8988T (cell line): ENCODE measurements around the gene AIPL1.
"Not testable (repeated sequence)": the region's sequence is repeated elsewhere in the genome, so short reads cannot be mapped to it uniquely, and the experiment has no call there.

Experiments
- DNase-seq: peaks from one replicate; pipeline ENCODE4 v3.0.0; 2011

Gene AIPL1, protein sequence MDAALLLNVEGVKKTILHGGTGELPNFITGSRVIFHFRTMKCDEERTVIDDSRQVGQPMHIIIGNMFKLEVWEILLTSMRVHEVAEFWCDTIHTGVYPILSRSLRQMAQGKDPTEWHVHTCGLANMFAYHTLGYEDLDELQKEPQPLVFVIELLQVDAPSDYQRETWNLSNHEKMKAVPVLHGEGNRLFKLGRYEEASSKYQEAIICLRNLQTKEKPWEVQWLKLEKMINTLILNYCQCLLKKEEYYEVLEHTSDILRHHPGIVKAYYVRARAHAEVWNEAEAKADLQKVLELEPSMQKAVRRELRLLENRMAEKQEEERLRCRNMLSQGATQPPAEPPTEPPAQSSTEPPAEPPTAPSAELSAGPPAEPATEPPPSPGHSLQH

DNA sequence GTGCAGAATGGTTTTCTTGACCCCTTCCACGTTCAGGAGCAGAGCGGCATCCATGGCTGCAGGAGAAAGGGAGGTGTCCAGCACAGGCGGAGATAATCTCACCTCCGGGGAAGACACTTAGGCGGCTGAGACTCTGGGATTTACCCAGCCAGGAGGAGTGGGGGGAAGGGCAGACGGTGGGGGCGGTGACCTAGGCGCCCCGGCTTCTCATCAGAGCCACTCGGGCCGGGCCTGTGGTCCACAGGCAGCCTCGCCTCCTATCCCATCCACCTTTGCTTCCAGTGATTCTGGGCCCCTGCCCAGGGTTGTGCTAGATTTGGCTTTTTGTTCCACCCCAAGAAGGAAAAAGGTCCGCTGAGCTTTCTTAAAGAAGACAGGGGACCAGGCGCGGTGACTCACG, at the start of gene AIPL1:
TSS of gene AIPL1 (minus strand) at position 71 of the 400 bp plus-strand sequence. CDS start at position 54, 17 bp downstream.
- DNase-seq: no peak

DNA sequence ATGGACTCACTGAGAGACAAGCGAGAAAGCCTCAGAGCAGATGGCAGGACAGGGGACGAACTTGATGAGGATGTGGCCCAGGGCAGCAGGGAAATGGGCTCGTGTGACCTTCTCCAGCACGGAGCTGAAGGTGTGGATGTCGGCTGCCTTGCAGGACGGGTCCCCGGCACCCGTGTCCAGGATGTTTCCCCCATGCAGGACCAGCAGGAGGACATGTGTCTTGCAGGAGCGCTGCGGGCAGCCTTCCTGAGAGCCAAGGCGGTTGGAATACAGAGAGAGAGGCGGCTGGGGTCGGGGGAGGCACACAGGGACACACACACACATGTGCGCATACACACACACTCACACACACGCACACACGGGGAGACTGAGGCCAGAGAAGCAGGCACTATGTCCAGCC, 48.6 kb upstream of the AIPL1 start:
- no peak for DNase-seq

GRCh38 chr17:6482796-6483195, 47.9 kb upstream of the AIPL1 start:
- not testable (repeated sequence) for DNase-seq

DNA sequence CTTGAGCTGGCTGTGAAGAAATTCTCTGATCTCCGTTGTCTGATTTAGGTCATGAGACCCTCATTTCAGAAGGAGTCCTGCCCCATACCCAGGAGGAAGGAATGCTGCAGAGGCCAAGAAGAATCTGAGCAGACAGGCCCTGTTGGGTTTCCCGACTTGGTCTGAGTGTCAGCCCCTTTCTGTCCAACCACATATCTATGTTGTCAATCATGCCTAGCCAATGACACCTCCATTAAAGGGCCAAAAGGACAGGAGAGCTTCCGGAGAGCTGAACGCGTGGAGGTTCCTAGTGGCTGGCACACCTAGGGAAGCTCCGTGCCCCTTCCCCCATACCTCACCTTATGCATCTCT, 47.2 kb upstream of the AIPL1 start:
- DNase-seq: no peak

GRCh38 chr17:6480303-6480675, 45.4 kb upstream of the AIPL1 start:
- no peak for DNase-seq

DNA sequence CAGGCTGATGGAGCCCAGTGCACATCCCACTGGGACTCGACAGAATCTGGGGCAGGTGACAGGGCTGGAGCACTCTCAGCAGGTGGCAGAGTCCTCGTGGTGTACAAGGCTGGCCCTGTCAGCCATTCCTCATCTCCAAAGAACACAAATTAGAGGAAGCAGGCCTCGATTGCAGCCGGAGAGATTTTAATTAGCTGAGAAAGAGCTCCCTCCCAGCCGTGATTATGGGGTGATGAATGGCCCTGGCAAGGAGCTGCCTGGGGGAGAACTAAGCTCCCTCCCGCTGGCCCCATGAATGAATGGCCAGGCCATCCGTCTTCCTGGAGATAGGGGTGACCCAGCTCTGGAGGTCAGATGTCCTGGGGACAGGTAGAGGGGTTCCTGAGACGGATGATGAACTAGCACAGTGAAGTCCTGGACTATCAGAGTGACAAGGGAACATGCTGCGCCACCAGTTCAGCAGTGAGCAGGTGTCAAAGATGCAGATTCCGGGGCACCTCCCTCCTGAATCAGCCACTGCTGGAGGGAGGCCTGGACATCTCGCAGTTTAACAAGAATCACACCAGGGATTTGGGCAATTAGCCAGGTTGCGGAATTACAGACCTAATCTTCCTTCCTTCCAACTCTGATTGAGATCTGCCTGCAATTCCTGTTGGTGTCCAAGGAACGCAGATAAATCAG, 44.8 kb upstream of the AIPL1 start:
- DNase-seq: no peak

DNA sequence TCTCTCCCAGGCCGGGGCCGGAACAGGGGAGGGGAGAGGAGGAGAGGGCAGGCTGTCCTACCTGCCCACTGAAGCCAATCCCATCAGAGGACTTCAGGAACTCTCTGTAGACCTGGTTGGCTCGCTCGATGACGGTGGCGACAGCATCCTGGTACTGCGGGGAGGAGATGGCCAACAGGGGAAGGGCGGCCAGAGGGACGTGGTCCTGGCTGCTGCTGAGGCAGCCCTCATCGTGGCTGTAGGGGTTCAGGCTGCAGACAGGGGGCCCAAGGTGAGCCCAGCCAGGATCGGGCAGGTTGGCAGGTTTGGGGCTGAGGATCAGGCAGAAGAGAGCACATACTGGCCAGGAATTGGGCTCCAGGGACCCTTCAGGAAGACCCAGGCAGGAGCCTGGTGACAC, 43.6 kb upstream of the AIPL1 start:
- DNase-seq: no peak

DNA sequence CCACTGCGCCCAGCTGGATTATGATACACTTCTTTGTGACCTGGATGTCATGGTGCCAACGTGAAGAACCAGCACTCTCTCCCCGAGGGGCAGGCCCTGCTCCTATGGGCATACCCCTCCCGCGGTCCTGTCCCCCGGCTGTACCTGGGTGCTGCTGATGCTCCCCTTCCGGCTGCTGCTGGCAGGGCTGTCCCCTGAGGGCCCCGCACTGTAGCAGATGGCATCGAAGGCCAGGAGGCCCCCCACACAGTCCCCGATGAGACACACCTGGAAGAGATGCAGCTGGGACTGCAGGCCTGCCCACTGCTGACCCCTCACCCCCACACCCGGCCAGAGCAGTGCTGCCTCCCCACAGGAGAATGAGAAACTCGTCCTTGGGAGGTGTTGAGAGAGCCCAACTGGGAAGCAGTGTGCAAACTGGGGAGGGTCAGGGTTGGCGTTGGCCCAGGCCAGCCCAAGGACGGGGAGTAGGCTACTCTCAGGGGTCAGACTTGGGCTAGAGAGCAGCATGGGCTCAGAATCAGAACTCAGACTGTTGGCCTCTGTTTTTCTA, 43.0 kb upstream of the AIPL1 start:
- DNase-seq: no peak

GRCh38 chr17:6476810-6477179, 41.9 kb upstream of the AIPL1 start:
- no peak for DNase-seq

DNA sequence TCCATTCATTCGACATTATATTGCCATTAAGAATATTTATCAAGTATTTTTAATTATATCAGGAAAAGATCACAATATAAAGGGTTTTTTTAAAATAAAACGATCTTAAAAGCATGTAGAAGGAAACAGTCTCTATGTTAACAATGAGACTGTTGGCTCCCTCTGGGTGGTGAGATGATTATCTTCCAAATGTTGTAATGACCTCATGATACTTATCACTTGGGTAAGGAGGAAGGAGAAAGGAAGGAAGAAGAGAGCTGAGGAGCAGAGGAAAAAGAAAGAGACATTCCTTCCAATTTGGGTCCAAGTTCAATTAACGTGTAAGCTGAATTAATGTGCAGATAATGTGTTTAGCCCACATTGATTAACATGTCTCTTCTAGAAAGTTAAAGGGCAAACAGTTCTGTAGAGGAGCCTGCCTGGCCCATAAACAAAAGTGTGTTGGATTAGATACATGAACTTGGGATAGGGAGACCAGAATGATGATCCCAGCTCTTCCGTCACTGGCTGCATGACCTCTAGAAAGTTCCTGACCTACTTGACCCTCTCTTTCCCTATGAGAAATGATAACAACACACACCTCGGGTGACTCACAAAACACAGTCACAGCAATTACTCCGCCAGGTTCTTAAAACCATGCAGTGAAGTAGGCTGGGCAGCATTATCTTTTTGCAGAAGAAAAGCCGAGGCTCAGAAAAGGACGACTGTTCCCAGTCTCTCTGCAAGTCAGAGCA, 41.3 kb upstream of the AIPL1 start:
- DNase-seq: no peak

GRCh38 chr17:6475411-6475810, 40.5 kb upstream of the AIPL1 start:
- DNase-seq: no peak

GRCh38 chr17:6474906-6475305, 40.0 kb upstream of the AIPL1 start:
- no peak for DNase-seq

- no peak for DNase-seq
Observed at GRCh38 chr17:6474376-6474775, 39.5 kb upstream of the AIPL1 start.

DNA sequence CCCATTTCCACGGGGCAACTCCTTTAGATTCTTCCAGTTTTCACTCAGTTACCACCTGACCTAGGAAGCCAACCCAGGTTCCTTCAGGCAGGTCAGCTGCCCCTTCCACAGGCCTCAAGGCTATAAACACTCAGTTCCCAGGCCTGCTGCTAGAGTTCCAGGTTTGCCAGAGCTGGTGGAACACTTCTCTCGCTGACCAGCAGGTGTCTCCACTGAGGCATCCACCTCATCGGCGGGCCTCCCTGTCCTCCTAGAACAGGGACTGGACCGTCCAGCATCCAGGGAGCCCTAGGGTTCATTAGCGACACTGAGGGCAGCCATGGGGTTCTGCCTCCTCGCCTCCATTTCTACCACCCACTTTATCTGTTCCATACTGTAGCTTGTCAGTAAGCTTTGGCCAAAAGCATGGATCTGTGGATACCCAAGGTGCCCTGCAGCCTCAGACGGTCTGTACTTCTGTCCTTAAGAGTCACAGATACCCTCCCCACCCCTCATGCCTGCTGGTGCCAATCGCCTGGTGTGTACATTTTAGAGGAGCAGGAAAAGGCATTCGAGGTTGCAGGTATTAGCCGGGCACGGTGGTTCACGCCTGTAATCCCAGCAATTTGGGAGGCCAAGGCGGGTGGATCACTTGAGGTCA, 38.3 kb upstream of the AIPL1 start:
- peak; percentile 83 for DNase-seq

DNA sequence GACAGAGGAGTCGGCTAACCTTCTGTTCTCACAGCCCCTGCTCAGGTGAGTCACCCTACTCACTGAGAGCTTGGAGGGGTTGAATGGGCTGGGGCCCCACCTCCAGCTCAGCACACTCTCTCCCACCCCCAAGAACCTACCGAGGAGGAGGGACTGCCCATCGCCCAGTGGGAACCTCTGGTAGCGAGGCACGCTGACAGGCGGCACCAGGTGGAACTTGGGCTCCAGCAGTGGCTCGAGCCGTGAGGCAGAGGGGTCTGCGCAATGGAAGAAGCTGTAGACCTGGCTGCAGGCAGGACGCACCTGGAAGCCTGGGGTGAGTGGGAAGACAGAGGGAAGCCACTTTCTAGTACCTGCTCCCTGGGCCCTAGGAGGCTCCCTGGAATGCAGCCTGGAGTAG, 37.6 kb upstream of the AIPL1 start:
- no peak for DNase-seq

DNA sequence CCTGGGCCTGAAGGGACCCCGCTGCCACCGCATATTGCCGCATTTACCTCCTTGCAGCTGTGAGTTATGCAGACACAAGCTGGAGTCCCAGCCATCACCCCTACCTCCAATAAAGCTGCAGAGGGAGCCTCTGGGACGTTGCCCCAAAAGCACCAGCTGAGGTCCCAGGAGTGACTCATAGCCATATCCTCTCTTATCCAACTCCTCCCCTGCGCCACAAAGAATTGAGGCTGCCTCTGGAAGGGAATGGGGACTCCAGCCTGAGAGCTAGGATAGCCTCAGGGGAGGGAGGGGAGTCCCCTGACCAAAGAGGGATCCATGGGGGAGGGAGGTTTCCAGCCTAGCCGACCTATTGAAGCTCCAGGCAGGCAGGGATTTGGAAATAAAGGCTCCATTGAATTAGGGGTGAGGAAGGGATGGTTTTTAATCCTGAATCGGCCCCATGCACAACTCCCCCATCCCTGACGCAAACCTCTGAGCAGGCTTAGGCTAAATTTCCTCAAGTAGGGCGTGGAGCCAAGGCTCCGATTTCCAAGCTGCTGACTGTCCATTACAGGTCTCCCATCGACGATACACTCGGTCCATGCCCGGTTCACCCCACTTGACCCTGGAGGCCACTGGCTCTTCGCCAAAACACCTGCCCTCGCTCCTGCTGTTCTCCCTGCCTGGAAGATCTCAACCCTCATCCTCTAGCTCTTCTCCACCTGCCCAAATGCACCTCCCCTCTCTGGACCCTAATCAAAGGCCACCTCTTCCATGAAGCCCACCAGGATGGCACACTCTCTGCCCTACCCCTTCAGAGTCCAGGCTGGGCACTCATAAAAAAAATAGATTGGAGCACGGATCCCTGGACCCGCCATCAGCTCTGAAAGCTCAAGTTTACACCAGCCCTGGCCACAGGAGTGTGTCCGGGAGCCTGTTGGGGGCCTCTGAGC, 36.9 kb upstream of the AIPL1 start:
- DNase-seq: peak; percentile 58

DNA sequence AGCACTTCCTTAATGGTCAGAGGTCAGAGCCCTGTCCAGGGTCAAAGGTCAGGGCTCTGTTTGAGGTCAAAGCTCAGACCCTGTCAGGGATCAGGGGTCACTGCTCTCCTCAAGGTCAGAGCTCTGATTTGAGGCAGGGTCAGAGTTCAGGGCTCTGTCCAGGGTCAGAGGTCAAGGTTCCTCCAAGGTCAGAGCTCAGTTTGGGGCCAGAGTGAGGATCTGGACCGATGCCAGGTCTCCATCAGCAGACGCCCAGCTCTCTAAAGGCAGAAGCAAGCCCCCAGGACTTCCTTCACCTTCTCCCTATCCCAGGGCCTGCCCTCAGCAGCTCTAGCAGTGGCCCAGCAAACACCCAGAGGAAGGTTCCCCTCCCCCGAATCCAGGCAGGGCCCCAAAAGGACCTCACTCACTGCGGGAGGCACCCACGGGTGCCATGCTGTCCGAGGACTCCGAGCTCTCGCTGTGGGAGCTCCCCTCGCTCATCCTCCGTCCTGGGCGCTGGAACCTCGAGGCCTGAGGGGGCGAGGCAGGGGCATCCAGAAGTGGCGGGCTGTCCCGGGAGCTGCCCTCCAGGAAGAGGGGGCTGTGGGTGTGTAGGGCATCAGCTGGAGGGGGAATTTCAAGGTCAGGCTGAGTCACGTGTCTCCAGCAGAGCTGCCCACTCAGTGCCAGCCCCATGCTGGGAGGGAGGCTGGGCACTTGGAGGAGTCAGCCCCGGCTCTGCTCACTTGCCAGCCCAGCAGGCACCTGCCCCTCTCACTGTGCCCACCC, 36.0 kb upstream of the AIPL1 start:
- no peak for DNase-seq

DNA sequence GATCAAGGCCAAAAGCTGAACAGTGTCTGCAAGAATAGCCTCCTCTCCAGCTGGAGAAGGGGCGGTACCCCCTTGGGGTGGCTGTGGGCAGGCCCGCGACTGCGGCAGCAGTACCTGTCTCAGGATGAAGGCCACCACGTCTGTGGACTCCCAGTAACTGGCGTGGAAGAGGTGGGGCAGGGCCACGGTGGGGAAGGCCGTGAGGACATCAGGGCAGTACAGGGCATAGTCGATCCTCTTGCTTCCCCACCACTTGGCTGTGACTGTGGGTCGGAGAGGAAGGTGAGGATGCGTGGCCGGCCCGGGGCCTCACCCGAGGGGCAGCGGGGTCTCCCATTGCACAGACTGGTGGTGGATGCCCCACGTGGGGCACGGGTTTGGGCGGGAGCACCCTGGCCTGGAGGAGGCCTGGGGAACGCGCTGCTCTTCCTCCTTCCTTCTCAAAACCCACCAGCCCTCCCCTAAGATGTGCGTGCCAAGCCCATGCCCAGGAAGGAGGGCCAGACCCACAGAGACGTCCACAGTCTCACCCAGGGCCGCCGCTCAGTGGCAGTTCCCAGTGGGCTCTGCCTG, 35.3 kb upstream of the AIPL1 start:
- DNase-seq: no peak

DNA sequence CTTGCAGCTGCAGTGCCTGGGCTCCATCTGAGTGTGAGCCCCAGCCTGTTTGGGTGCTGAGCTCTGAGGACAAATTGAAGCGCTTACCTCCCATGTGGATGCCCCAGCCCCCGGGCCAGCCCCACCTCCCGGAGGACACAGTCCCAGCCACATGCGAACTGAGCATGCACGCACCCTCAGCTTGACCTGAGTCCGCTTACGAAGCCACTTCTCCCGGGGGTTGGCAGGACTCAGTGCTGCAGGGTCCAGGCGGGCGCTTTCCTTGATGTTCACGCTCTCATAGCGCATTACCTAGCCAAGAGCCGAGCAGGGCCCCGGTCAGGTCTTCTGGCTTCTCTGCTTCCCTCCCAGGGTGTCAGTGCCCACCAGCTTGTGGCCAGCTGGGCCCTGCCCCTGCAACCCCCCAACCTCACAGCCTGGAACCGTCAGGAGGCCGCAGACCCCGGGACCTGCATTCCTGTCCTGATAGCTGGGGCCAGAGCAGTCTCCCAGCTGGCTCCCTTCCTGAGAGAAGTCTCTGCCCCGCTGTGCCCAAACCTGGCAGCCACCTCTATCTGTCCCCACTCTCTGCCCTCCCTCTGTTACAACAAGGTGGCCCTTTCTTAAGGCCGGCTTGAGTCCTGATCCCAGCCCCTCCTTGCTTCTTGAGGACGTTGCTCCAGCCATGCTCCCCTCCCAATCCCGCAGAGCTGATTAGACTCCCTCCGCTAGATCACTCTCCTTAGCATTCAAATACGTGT, 33.3 kb upstream of the AIPL1 start:
- DNase-seq: no peak

- no peak for DNase-seq
Observed at GRCh38 chr17:6467567-6467966, 32.6 kb upstream of the AIPL1 start.
